ENCODE measurements around the gene ACAP1.

The ACAP1 gene
- total RNA-seq, result 58.8 to 332 reads per million in 2 experiments

GRCh38 chr17:7336240-7337175 is at the start of gene ACAP1:
Gene ACAP1, plus strand, starts transcription at chr17:7336529. Its CDS starts 206 bp downstream, at chr17:7336735.
- DNase-seq (ENCODE audit: low read depth), result peak; percentile 81

GRCh38 chr17:7289256-7290032 is 46.9 kb upstream of the ACAP1 start:
- no peak for DNase-seq (ENCODE audit: low read depth)

GRCh38 chr17:7290166-7290565 is 46.2 kb upstream of the ACAP1 start:
- DNase-seq (ENCODE audit: low read depth), result no peak

- DNase-seq (ENCODE audit: low read depth), result no peak
Observed at GRCh38 chr17:7290685-7291084, 45.6 kb upstream of the ACAP1 start.

GRCh38 chr17:7292194-7292593 is 44.1 kb upstream of the ACAP1 start:
- no peak for DNase-seq (ENCODE audit: low read depth)

GRCh38 chr17:7292729-7293128 is 43.6 kb upstream of the ACAP1 start:
- no peak for DNase-seq (ENCODE audit: low read depth)

GRCh38 chr17:7293159-7293558 is 43.2 kb upstream of the ACAP1 start:
- DNase-seq (ENCODE audit: low read depth), result no peak

- DNase-seq (ENCODE audit: low read depth), result no peak
Observed at GRCh38 chr17:7293816-7294613, 42.3 kb upstream of the ACAP1 start.

- DNase-seq (ENCODE audit: low read depth), result peak; percentile 52
Observed at GRCh38 chr17:7294614-7295153, 41.6 kb upstream of the ACAP1 start, which contains the start of gene YBX2. Gene YBX2, minus strand, starts transcription at chr17:7294639. Its CDS starts 139 bp downstream, at chr17:7294500.

GRCh38 chr17:7295230-7296180 is 40.8 kb upstream of the ACAP1 start:
- no peak for DNase-seq (ENCODE audit: low read depth)

- peak; percentile 48 for DNase-seq (ENCODE audit: low read depth)
Observed at GRCh38 chr17:7296189-7296861, 40.0 kb upstream of the ACAP1 start.

GRCh38 chr17:7304179-7304578 is 32.1 kb upstream of the ACAP1 start:
- no peak for DNase-seq (ENCODE audit: low read depth)

- peak; percentile 100 for DNase-seq (ENCODE audit: low read depth)
Observed at GRCh38 chr17:7306911-7307685, 29.2 kb upstream of the ACAP1 start, which contains the start of gene EIF5A. Gene EIF5A, plus strand, starts transcription at chr17:7307628. Its CDS starts 2,008 bp downstream, at chr17:7309636.

- peak; percentile 55 for DNase-seq (ENCODE audit: low read depth)
Observed at GRCh38 chr17:7307686-7308624, 28.4 kb upstream of the ACAP1 start.

GRCh38 chr17:7308625-7309433 is 27.5 kb upstream of the ACAP1 start:
- peak; percentile 85 for DNase-seq (ENCODE audit: low read depth)

- no peak for DNase-seq (ENCODE audit: low read depth)
Observed at GRCh38 chr17:7309628-7310027, 26.7 kb upstream of the ACAP1 start.

All from T follicular helper cell (primary cell).